Caco-2 (cell line): ENCODE data around the gene NOXA1. TPM values are rescaled to one million over a fixed set of nuclear protein-coding genes. Genes with fewer than 3 reads are reported as not detected.

ENCODE experiments used
- BruUV-seq: library from RNA; stranded (reverse); fragments of 400-500 nt; replicated peaks from 2 replicates; lab custom pipeline; 2021; lab: Mats Ljungman, UMichigan
- CTCF ChIA-PET: fragments of 300-600 bp; sonication (Branson Sonifier 250); formaldehyde crosslinking; loops from one replicate; lab custom pipeline; 2022; ENCODE audit warnings: antibody characterized with exemption; lab: Charles Lee
- POLR2A ChIA-PET: fragments of 300-600 bp; sonication (Branson Sonifier 250); formaldehyde crosslinking; loops from one replicate; lab custom pipeline; 2022; ENCODE audit warnings: antibody characterized with exemption; lab: Charles Lee
- DNase-seq, 2 experiments: peaks; one replicate each; pipeline versions ENCODE4 v3.0.0 to v3.0.0-alpha.2; 2020 to 2022
- H3K27me3 ChIP-seq: replicated peaks from 2 replicates; pipeline ENCODE4 v1.6.0; 2011; ENCODE audit warnings: low read length; ENCODE audit not compliant: control insufficient read depth, insufficient read depth
- H3K36me3 ChIP-seq: 2 replicates; pipeline ENCODE4 v1.5.1; 2011; ENCODE audit warnings: low read length; ENCODE audit not compliant: control insufficient read depth, insufficient read depth
- H3K4me1 ChIP-seq: fragments of 250-450 bp; sonication (Bioruptor Pico); 2 replicates; pipeline ENCODE4 v1.5.1; 2020; ENCODE audit warnings: mild to moderate bottlenecking
- H3K4me3 ChIP-seq: 2 replicates; pipeline ENCODE4 v1.5.1; 2011; ENCODE audit warnings: low read depth, mild to moderate bottlenecking, control low read depth, low read length
- H3K9me3 ChIP-seq: fragments of 250-450 bp; sonication (Bioruptor Pico); 2 replicates; pipeline ENCODE4 v1.5.1; 2020; ENCODE audit warnings: mild to moderate bottlenecking, moderate library complexity
- H3K27ac Mint-ChIP-seq: one replicate; pipeline ENCODE4 v1.8.0; 2022; ENCODE audit warnings: mixed read lengths; ENCODE audit not compliant: unreplicated experiment
- H3K27me3 Mint-ChIP-seq: one replicate; pipeline ENCODE4 v1.8.0; 2022; ENCODE audit warnings: mixed read lengths; ENCODE audit not compliant: insufficient read depth, unreplicated experiment
- H3K36me3 Mint-ChIP-seq: one replicate; pipeline ENCODE4 v1.8.0; 2022; ENCODE audit warnings: mild to moderate bottlenecking, mixed read lengths; ENCODE audit not compliant: insufficient read depth, unreplicated experiment
- H3K4me1 Mint-ChIP-seq: one replicate; pipeline ENCODE4 v1.8.0; 2022; ENCODE audit warnings: low read depth, mixed read lengths; ENCODE audit not compliant: unreplicated experiment
- H3K4me3 Mint-ChIP-seq: one replicate; pipeline ENCODE4 v1.8.0; 2022; ENCODE audit warnings: mild to moderate bottlenecking, moderate library complexity, mixed read lengths; ENCODE audit not compliant: unreplicated experiment
- H3K9me3 Mint-ChIP-seq: one replicate; pipeline ENCODE4 v1.8.0; 2022; ENCODE audit warnings: mixed read lengths; ENCODE audit not compliant: unreplicated experiment
- intact Hi-C: fragments of 100-400 bp; cut with micrococcal nuclease; formaldehyde crosslinking; loops from one replicate; pipeline ENCODE4 v1.10.0; 2022; ENCODE audit not compliant: unreplicated experiment
- total RNA-seq: library from RNA; stranded (reverse); gene quantifications from 2 replicates; pipeline ENCODE4 v1.2.3, GENCODE V29; 2022
- TF ChIP-seq, protein P1 (sequence below), 2 experiments: fragments of 200-600 bp in 1 of 2; IDR thresholded peaks; 1 replicate in 1 of 2; 2 replicates in 1 of 2; pipeline versions ENCODE4 v1.5.1 to v1.8.0; 2011 to 2022; ENCODE audit warnings: antibody characterized with exemption in 1 of 2, control low read depth in 1 of 2, inconsistent platforms in 1 of 2, low read depth in 1 of 2, low read length in 1 of 2, mild to moderate bottlenecking in 1 of 2, moderate library complexity in 1 of 2; ENCODE audit not compliant: insufficient read depth in 1 of 2, severe bottlenecking in 1 of 2, unreplicated experiment in 1 of 2

NOXA1 gene
- total RNA-seq, 1 experiment from 2014 or later = 8.6 TPM

DNA sequence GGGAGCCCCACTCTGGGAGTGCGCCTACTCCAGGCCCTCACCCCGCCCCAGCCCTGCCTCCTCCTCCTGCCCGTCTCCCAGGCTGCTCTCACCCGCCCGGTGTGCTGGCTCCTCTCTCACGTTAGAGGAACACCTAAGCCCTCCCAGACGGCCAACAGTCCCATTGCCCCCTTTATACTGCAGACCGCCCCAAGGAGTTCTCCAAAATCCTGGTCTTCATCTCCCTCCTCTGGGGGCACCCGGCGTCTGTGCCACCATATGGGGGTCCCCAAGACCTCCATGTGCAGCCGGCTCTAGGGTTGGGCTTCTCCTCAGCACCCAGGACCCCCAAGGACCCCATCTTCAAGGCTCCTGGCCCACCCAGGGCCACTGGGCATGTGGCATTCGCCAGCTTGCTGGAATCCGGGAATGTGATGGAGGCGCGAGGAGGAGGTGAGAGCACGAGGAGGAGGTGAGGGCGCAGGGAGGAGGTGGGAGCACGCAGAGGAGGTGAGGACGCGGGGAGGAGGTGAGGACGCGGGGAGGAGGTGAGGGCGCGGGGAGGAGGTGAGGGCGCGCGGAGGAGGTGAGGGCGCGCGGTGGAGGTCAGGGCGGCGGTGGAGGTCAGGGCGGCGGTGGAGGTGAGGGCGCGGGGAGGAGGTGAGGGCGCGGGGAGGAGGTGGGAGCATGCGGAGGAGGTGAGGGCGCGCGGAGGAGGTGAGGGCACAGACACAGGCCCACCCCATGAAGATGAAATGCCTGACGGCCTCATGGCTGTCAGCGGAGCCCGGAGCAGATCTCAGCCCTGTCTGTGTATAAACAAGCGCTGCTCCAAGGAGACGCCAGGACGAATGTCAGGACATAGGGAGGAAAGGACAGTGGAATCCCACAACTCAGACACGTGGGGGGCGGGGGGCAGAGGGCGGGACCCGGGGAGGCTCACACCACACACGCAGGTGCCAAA is 41.4 kb upstream of the NOXA1 start:
- intact Hi-C loops = no loop called here
- H3K27ac Mint-ChIP-seq = no peak overlapping the region
- POLR2A ChIA-PET = no interaction called here

DNA sequence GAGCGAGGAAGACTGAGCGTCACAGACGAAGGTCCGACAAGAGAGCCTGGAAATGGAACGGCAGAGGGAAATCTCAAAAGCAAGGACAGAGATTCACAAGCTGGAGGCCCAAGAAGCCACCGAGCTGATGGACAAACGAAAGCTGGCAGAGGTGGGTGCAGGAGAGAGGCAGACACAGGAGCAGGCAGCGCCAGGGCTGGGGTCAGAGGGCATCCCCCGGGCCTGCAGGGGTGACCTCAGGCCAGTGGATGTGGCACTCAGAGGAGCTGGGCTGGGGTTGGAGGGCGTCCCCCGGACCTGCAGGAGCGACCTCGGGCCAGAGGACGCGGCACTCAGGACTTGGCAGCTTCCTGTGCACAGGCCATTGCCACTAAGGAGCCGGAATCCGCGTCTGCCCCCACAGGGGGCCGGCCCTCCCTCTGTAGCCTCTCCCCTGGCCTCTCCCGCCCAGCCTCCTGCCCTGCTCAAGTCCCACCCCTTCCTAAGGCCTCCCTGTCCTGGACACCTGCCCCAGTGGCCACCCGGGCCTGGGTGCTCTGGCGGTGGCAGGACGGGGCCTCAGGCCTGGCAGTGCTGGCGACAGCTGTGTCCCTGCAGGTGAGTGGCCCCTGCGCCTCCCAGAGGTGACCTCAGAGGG is 40.6 kb upstream of the NOXA1 start:
- H3K27ac Mint-ChIP-seq = no peak overlapping the region
- BruUV-seq = no TSS peak
- no peaks in the 10 kb centered on the region for H3K4me1 Mint-ChIP-seq
- Histone ChIP-seq H3K9me3 (no peaks in the 10 kb centered on the region), H3K4me3 (no peak overlapping the region), H3K27me3 (no peaks in the 10 kb centered on the region), H3K36me3 (no peaks in the 10 kb centered on the region), H3K4me1 (no peaks in the 10 kb centered on the region)
- no peak overlapping the region for H3K4me3 Mint-ChIP-seq
- peaks cover 6% of the 10 kb centered on the region for H3K36me3 Mint-ChIP-seq
- intact Hi-C loops = no loop called here
- CTCF ChIA-PET = interaction anchor here (0.9 kb wide), 1 partner anchor 80 kb away, joined by 3 read pairs; the partner anchor contains the start of gene NRARP
- TF ChIP-seq, protein P1, sequence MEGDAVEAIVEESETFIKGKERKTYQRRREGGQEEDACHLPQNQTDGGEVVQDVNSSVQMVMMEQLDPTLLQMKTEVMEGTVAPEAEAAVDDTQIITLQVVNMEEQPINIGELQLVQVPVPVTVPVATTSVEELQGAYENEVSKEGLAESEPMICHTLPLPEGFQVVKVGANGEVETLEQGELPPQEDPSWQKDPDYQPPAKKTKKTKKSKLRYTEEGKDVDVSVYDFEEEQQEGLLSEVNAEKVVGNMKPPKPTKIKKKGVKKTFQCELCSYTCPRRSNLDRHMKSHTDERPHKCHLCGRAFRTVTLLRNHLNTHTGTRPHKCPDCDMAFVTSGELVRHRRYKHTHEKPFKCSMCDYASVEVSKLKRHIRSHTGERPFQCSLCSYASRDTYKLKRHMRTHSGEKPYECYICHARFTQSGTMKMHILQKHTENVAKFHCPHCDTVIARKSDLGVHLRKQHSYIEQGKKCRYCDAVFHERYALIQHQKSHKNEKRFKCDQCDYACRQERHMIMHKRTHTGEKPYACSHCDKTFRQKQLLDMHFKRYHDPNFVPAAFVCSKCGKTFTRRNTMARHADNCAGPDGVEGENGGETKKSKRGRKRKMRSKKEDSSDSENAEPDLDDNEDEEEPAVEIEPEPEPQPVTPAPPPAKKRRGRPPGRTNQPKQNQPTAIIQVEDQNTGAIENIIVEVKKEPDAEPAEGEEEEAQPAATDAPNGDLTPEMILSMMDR (IDR thresholded peaks at IDR 0.05; ENCODE audit: insufficient read depth in 1 of 2, low read depth in 1 of 2, low read length in 1 of 2, severe bottlenecking in 1 of 2, unreplicated experiment in 1 of 2) = no peak
- POLR2A ChIA-PET = no interaction called here
- DNase-seq = peak in 1 of 2 experiments; percentile 32
- no peaks in the 10 kb centered on the region for H3K9me3 Mint-ChIP-seq
- H3K27me3 Mint-ChIP-seq = no peaks in the 10 kb centered on the region

More for the DNA sequence above, 41.4 kb upstream of the NOXA1 start:
- Mint-ChIP-seq H3K4me1 (no peaks in the 10 kb centered on the region), H3K27me3 (no peaks in the 10 kb centered on the region), H3K36me3 (peaks cover 6% of the 10 kb centered on the region), H3K4me3 (no peak overlapping the region), H3K9me3 (no peaks in the 10 kb centered on the region)
- no peaks in the 10 kb centered on the region for H3K36me3 ChIP-seq
- H3K4me3 ChIP-seq = no peak overlapping the region
- no peaks in the 10 kb centered on the region for H3K4me1 ChIP-seq
- TF ChIP-seq, protein P1 (IDR thresholded peaks at IDR 0.05; ENCODE audit: insufficient read depth in 1 of 2, low read depth in 1 of 2, low read length in 1 of 2, severe bottlenecking in 1 of 2, unreplicated experiment in 1 of 2) = no peak
- no TSS peak for BruUV-seq
- H3K27me3 ChIP-seq = no peaks in the 10 kb centered on the region
- DNase-seq = peak in 1 of 2 experiments; percentile 32
- CTCF ChIA-PET = no interaction called here
- no peaks in the 10 kb centered on the region for H3K9me3 ChIP-seq

DNA sequence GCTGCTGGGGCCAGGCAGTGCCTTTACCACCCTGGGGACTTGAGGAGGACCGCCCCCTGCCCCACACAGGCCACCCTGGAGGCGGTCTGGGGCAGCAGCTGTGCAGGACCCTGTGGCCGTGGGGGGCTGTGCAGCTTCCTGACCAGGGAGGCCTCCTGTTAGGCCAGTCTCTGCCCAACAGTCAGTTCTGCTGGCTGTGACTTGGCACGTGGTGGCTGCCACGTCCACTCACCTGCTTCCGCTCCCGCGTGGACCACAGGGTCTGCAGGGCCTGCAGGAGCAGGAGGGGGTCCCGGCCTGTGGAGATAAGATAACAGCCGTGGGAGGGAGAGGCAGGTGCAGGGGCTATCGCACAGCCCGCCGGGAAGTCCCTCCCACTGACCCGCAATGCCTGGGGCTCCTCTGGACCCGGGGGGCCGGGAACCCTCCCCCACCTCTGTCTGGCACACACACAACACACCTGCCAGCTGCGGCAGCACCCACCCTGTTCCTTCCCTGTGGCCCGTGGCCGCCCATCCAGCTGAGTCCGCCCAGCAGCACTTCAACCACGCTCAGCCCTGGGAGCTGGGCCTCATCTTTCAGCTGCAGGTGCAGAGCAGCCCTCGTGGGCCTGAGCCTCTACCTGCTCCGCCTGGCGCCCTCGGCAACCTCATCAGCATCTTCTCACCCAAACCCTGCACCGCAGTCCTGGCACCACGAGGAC is 40.0 kb upstream of the NOXA1 start:
- no peak overlapping the region for H3K4me3 ChIP-seq
- BruUV-seq = no TSS peak
- POLR2A ChIA-PET = no interaction called here
- Mint-ChIP-seq H3K9me3 (no peaks in the 10 kb centered on the region), H3K27me3 (no peaks in the 10 kb centered on the region), H3K36me3 (peaks cover 5% of the 10 kb centered on the region), H3K4me3 (no peak overlapping the region), H3K4me1 (no peaks in the 10 kb centered on the region), H3K27ac (no peak overlapping the region)
- peak in 1 of 2 experiments; percentile 26 for DNase-seq
- intact Hi-C loops = no loop called here
- no peaks in the 10 kb centered on the region for H3K27me3 ChIP-seq
- CTCF ChIA-PET = interaction anchor here (0.9 kb wide), 1 partner anchor 81 kb away, joined by 3 read pairs; the partner anchor contains the start of gene NRARP
- no peaks in the 10 kb centered on the region for H3K9me3 ChIP-seq
- H3K4me1 ChIP-seq = no peaks in the 10 kb centered on the region
- TF ChIP-seq, protein P1 (IDR thresholded peaks at IDR 0.05; ENCODE audit: insufficient read depth in 1 of 2, low read depth in 1 of 2, low read length in 1 of 2, severe bottlenecking in 1 of 2, unreplicated experiment in 1 of 2) = no peak
- H3K36me3 ChIP-seq = no peaks in the 10 kb centered on the region
